Neural progenitor cell (in vitro differentiated cells): Measurements from ENCODE around the gene LY6G5C.

Experiments used
- EZH2 ChIP-seq: fragments of 200-600 bp; sonication (generic); IDR thresholded peaks from 2 replicates; pipeline ENCODE4 v1.6.1; 2017; ENCODE audit warnings: antibody characterized with exemption, mild to moderate bottlenecking, moderate library complexity
- TF ChIP-seq, protein P1 (sequence below): fragments of 200-600 bp; sonication (generic); IDR thresholded peaks from 2 replicates; pipeline ENCODE4 v1.5.1; 2017; ENCODE audit warnings: antibody characterized with exemption, mild to moderate bottlenecking

DNA sequence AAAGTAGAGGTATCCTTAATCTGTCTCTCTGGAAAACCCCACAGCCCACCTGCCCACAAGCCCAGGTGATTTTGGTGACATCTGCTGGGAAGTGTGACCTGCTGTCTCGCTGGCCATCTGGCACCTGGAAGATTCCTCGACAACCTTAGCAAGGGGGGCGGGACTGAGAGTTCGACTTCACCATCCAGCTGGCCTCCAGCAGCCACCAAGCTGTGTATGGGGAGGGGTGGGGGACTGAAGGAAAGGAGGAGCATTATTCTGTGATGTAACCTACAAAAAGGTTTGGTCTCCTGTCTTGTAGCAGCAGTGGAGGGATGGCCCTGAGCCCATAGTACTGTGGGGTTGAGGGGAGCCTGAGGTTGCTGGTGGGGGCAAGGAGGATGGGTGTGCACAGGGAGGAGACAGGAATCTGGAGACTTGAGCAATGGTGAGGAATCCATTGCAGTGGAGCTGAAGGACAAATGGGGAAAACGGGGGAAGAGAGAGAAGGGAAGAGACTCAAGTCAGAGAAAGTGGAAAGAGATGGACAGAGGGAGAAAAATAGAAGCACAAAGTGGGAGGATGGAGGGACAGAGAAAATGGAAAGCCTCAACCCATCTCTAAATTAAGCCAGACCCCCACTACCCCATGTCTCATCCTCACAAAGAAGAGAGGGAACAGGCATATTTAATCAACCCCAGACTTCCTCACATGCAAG is 29.8 kb upstream of the LY6G5C start:
- TF ChIP-seq, protein P1, sequence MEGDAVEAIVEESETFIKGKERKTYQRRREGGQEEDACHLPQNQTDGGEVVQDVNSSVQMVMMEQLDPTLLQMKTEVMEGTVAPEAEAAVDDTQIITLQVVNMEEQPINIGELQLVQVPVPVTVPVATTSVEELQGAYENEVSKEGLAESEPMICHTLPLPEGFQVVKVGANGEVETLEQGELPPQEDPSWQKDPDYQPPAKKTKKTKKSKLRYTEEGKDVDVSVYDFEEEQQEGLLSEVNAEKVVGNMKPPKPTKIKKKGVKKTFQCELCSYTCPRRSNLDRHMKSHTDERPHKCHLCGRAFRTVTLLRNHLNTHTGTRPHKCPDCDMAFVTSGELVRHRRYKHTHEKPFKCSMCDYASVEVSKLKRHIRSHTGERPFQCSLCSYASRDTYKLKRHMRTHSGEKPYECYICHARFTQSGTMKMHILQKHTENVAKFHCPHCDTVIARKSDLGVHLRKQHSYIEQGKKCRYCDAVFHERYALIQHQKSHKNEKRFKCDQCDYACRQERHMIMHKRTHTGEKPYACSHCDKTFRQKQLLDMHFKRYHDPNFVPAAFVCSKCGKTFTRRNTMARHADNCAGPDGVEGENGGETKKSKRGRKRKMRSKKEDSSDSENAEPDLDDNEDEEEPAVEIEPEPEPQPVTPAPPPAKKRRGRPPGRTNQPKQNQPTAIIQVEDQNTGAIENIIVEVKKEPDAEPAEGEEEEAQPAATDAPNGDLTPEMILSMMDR: no peak
- no peak for TF ChIP-seq EZH2
